Naive thymus-derived CD4-positive, alpha-beta T cell (primary cell): ENCODE results near the gene ZNF454. TPM values are rescaled to one million over a fixed set of nuclear protein-coding genes. Genes with fewer than 3 reads are reported as not detected.

Experiments used
- ATAC-seq: fragments of 150-1000 bp; cut with Tn5 transposase; 2 replicates; pipeline ENCODE4 v1.10.0; 2021; ENCODE audit warnings: mild to moderate bottlenecking, moderate library complexity
- CTCF ChIA-PET: fragments of 350-600 bp; sonication (Branson Sonifier 250); formaldehyde crosslinking; loops from one replicate; lab custom pipeline; 2021; ENCODE audit warnings: antibody characterized with exemption; lab: Charles Lee
- POLR2A ChIA-PET: fragments of 350-600 bp; sonication (Branson Sonifier 250); formaldehyde crosslinking; loops from one replicate; lab custom pipeline; 2021; ENCODE audit warnings: antibody characterized with exemption, inconsistent platforms; lab: Charles Lee
- DNase-seq, 9 donors: peaks; one replicate each; pipeline versions ENCODE4 v3.0.0 to v3.0.0-alpha.2; 2020 to 2022; ENCODE audit warnings: mixed read lengths in 1 of 9
- H3K27ac ChIP-seq: one replicate; pipeline ENCODE4 v1.7.0; 2013; ENCODE audit warnings: mild to moderate bottlenecking, low read depth, low read length, moderate library complexity
- H3K27me3 ChIP-seq, 2 donors: one replicate each; pipeline ENCODE4 v1.7.0; 2013; ENCODE audit warnings: low read length in 2 of 2, mild to moderate bottlenecking in 2 of 2, moderate library complexity in 2 of 2; ENCODE audit not compliant: control insufficient read depth in 2 of 2, insufficient read depth in 2 of 2
- H3K36me3 ChIP-seq, 3 experiments: 1 replicate in 2 of 3; 2 replicates in 1 of 3; pipeline ENCODE4 v1.7.0; 2013; ENCODE audit warnings: low read length in 3 of 3, mild to moderate bottlenecking in 3 of 3, moderate library complexity in 1 of 3; ENCODE audit not compliant: insufficient read depth in 3 of 3, control insufficient read depth in 2 of 3
- H3K4me1 ChIP-seq, 2 donors: one replicate each; pipeline ENCODE4 v1.7.0; 2013; ENCODE audit warnings: low read length in 2 of 2, mild to moderate bottlenecking in 2 of 2, moderate library complexity in 1 of 2; ENCODE audit not compliant: control insufficient read depth in 2 of 2, insufficient read depth in 2 of 2
- H3K4me3 ChIP-seq: 2 replicates; pipeline ENCODE4 v1.7.0; 2013; ENCODE audit warnings: mild to moderate bottlenecking, low read length
- H3K9me3 ChIP-seq, 3 experiments: 1 replicate in 2 of 3; 2 replicates in 1 of 3; pipeline ENCODE4 v1.7.0; 2013; ENCODE audit warnings: low read length in 3 of 3; ENCODE audit not compliant: control insufficient read depth in 2 of 3
- H3K27ac Mint-ChIP-seq, 9 donors: one replicate each; pipeline ENCODE4 v1.8.0; 2020 to 2022; ENCODE audit warnings: mixed read lengths in 9 of 9, mild to moderate bottlenecking in 8 of 9, moderate library complexity in 5 of 9, inconsistent platforms in 2 of 9
- H3K27me3 Mint-ChIP-seq, 5 donors: one replicate each; pipeline ENCODE4 v1.8.0; 2021 to 2022; ENCODE audit warnings: mixed read lengths in 5 of 5, mild to moderate bottlenecking in 1 of 5
- H3K36me3 Mint-ChIP-seq, 5 donors: one replicate each; pipeline ENCODE4 v1.8.0; 2020 to 2022; ENCODE audit warnings: mixed read lengths in 5 of 5, mild to moderate bottlenecking in 3 of 5, inconsistent platforms in 1 of 5
- H3K4me1 Mint-ChIP-seq, 7 donors: one replicate each; pipeline ENCODE4 v1.8.0; 2020 to 2022; ENCODE audit warnings: mixed read lengths in 7 of 7, mild to moderate bottlenecking in 3 of 7, inconsistent platforms in 1 of 7
- H3K4me3 Mint-ChIP-seq, 10 donors: one replicate each; pipeline ENCODE4 v1.8.0; 2020 to 2022; ENCODE audit warnings: mild to moderate bottlenecking in 10 of 10, mixed read lengths in 10 of 10, moderate library complexity in 6 of 10, inconsistent platforms in 2 of 10
- H3K9me3 Mint-ChIP-seq, 11 donors: one replicate each; pipeline ENCODE4 v1.8.0; 2020 to 2022; ENCODE audit warnings: mixed read lengths in 11 of 11, mild to moderate bottlenecking in 4 of 11, inconsistent platforms in 1 of 11, moderate library complexity in 1 of 11
- intact Hi-C, 2 donors: fragments of 100-400 bp; cut with micrococcal nuclease; formaldehyde crosslinking; loops; one replicate each; pipeline ENCODE4 v1.15.1; 2023
- polyA plus RNA-seq, 2 donors: library from polyadenylated mRNA; unstranded; fragments of 300-500 nt; fragmentation: Illumina TruSeq; gene quantifications; one replicate each; pipeline ENCODE4 v1.2.3, GENCODE V29; 2021
- total RNA-seq, 6 experiments: library from RNA in 5 of 6; stranded (reverse) in 5 of 6; gene quantifications; 1 replicate in 5 of 6; 2 replicates in 1 of 6; pipeline ENCODE4 v1.2.3 and lab custom pipeline; 2021 to 2026

Gene ZNF454
- total and polyA plus RNA-seq, 7 experiments from 2014 or later = 0.32 to 0.35 TPM; not detected in 5

- Mint-ChIP-seq H3K36me3 (peaks cover 0 to 9% (median 4%) of the 10 kb centered on the region in 5 donors), H3K27ac (peak overlapping the region in 1 of 9 donors; percentile 1), H3K9me3 (peaks cover 0 to 21% (median 7%) of the 10 kb centered on the region in 11 donors), H3K4me3 (peak overlapping the region in 1 of 10 donors; percentile 60), H3K27me3 (peaks cover 22 to 42% (median 30%) of the 10 kb centered on the region in 5 donors), H3K4me1 (peaks cover 0 to 15% (median 9%) of the 10 kb centered on the region in 7 donors)
- Histone ChIP-seq H3K36me3 (no peaks in the 10 kb centered on the region), H3K9me3 (peaks cover 0 to 15% (median 0%) of the 10 kb centered on the region in 3 experiments), H3K4me3 (no peak overlapping the region), H3K4me1 (no peaks in the 10 kb centered on the region), H3K27me3 (no peaks in the 10 kb centered on the region), H3K27ac (no peak overlapping the region)
- ATAC-seq = no peak
- ChIA-PET POLR2A (no interaction called here), CTCF (no interaction called here)
- intact Hi-C loops = no loop called here
- no peak for DNase-seq
These were observed 52.3 kb downstream of the ZNF454 start for GRCh38 chr5:178993236-178993765.

DNA sequence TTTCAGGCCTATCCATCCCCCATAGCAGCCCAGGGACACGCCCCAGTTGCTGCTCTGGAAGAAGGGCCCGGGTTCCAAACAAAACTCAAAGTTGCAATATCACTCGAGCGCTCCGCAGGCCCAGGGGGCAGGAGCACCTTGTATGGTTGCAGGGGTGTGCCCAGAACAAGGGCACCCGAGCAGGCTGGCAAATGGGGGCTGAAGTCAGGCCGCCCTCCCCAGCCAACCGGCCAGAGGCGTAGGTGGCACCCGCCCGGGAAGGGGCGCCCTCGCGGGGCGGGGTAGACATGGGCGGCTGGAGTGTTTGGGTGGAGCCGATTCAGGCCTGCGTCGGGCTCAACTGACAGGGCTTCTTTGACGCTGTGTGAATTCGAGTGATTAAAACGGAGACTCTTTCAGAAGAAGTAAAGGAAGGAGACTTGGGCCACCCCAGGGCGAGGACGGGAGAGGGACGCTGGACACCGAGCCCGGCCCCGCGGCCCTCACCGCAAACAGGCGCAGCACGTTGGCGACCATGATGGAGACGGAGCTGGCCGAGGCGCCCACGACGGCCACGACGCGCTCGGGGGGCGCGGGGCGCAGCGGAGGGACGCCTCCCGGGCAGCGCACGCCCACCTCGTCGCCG, 53.1 kb downstream of the ZNF454 start:
- no peak for ATAC-seq
- Histone ChIP-seq H3K4me1 (no peaks in the 10 kb centered on the region), H3K27ac (no peak overlapping the region), H3K9me3 (peaks cover 0 to 12% (median 0%) of the 10 kb centered on the region in 3 experiments), H3K4me3 (no peak overlapping the region), H3K27me3 (no peaks in the 10 kb centered on the region), H3K36me3 (no peaks in the 10 kb centered on the region)
- intact Hi-C loops = no loop called here
- ChIA-PET CTCF (no interaction called here), POLR2A (no interaction called here)
- Mint-ChIP-seq H3K9me3 (peaks cover 0 to 20% (median 6%) of the 10 kb centered on the region in 11 donors), H3K27ac (no peak overlapping the region), H3K4me3 (peak overlapping the region in 2 of 10 donors; percentile 23 to 60), H3K36me3 (peaks cover 0 to 9% (median 4%) of the 10 kb centered on the region in 5 donors), H3K27me3 (peaks cover 22 to 42% (median 30%) of the 10 kb centered on the region in 5 donors), H3K4me1 (peaks cover 0 to 15% (median 9%) of the 10 kb centered on the region in 7 donors)
- no peak for DNase-seq

DNA sequence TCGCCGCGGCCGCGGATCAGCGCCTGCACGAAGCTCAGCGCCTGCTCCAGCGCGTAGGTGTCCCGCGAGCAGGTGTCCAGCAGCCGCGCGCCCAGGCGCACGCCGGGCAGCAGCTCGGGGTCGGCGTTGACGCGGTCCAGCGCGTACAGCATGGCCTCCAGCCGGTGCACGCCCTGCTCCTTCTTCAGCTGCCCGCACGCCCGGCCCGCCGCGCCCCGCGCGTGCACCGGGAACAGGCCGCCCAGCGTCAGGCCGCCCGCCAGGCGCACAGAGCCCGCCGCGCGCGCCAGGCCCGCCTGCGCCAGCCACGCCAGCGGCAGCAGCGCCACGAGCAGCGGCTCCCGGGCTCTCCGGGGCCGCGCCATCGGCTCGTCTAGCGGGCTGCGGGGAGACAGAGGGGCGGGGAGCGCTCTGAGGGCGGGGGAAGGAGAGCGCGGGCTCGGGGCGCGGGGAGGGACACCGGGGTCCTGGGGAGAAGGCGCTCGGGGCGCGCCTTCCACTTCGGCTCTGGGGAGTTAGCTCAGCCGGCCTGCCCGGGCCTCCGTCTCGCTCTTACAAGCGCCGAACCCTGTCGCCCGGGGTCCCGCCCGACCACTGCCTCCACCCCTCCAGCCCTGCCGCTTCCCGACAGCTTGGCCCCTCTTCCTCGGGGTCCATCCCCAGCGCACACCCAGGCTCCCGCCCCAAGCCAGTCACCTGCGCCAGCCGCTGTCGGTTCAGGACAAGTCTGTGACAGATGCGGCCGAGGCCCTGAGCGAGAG, 53.8 kb downstream of the ZNF454 start, which contains the start of gene GRM6:
TSS of gene GRM6 (minus strand) at position 741 of the 761 bp plus-strand sequence. CDS start at position 365, 376 bp downstream.
- no peak for DNase-seq
- Histone ChIP-seq H3K4me3 (no peak within 1 kb of the TSS), H3K9me3 (peaks cover 0 to 6% (median 0%) of the 10 kb centered on the region in 3 experiments), H3K4me1 (no peaks in the 10 kb centered on the region), H3K27ac (no peak within 1 kb of the TSS), H3K27me3 (no peaks in the 10 kb centered on the region), H3K36me3 (no peaks in the 10 kb centered on the region)
- intact Hi-C loops = no loop called here
- Mint-ChIP-seq H3K4me3 (peak within 1 kb of the TSS in 3 of 10 donors; percentile 44 to 66 (median 46)), H3K27me3 (peaks cover 22 to 42% (median 30%) of the 10 kb centered on the region in 5 donors), H3K4me1 (peaks cover 0 to 15% (median 9%) of the 10 kb centered on the region in 7 donors), H3K9me3 (peaks cover 0 to 18% (median 6%) of the 10 kb centered on the region in 11 donors), H3K36me3 (peaks cover 0 to 9% (median 4%) of the 10 kb centered on the region in 5 donors), H3K27ac (peak within 1 kb of the TSS in 2 of 9 donors; percentile 25 to 62)
- ChIA-PET CTCF (no interaction called here), POLR2A (no interaction called here)
- ATAC-seq = no peak

DNA sequence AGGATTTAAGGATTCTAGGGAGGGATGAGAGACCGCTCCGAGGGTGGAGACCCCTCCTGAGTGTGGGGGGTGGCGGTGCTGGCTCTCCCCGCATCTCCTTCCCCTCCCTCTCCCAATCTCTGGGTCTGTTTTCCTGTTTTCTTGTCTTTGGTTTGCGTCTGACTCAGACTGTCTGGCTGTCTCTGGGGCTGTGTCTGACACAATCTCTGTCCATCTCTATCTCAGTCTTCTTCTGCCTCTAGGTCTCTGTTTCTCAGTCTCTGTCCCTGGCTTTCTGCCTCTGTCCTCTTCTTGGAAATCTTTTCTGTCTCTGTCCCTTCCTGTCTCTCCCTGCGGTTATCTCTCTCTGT, 54.3 kb downstream of the ZNF454 start:
- peak overlapping the region in 2 of 9 donors; percentile 25 to 62 for H3K27ac Mint-ChIP-seq
- H3K4me1 Mint-ChIP-seq = peaks cover 0 to 15% (median 9%) of the 10 kb centered on the region in 7 donors
- CTCF ChIA-PET = no interaction called here
- intact Hi-C loops = no loop called here
- H3K4me3 ChIP-seq = no peak overlapping the region
- H3K4me3 Mint-ChIP-seq = peak overlapping the region in 3 of 10 donors; percentile 44 to 66 (median 46)
- DNase-seq (no peak), ATAC-seq (no peak)
- no peak overlapping the region for H3K27ac ChIP-seq
- H3K36me3 Mint-ChIP-seq = peaks cover 0 to 8% (median 4%) of the 10 kb centered on the region in 5 donors
- POLR2A ChIA-PET = no interaction called here
- H3K9me3 Mint-ChIP-seq = peaks cover 0 to 16% (median 3%) of the 10 kb centered on the region in 11 donors
- peaks cover 0 to under 1% (median 0%) of the 10 kb centered on the region in 3 experiments for H3K9me3 ChIP-seq
- no peaks in the 10 kb centered on the region for H3K36me3 ChIP-seq
- H3K4me1 ChIP-seq = no peaks in the 10 kb centered on the region
- H3K27me3 Mint-ChIP-seq = peaks cover 22 to 42% (median 35%) of the 10 kb centered on the region in 5 donors
- no peaks in the 10 kb centered on the region for H3K27me3 ChIP-seq

DNA sequence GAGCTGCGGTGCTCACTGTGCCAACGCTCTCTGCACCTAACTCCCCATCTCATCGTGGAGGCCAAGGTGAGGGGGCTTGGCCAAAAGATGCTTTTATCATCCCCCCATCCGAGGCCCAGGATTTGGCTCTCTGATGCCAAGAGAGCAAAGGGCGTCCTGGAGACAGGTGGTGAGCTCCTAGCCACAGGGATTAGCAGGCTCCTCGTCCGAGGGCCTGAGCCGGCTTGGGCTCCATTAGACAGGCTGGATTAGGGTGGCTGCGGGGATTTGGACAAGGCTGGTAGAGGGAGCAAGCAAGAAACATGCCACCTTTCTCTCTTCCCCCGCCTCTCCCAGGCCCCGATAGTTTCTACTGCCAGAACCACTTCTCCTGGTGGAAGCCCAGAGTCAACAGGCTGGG, 55.2 kb downstream of the ZNF454 start:
- no peak overlapping the region for H3K27ac ChIP-seq
- H3K36me3 ChIP-seq = no peaks in the 10 kb centered on the region
- intact Hi-C loops = no loop called here
- no peak overlapping the region for H3K27ac Mint-ChIP-seq
- POLR2A ChIA-PET = no interaction called here
- no peak overlapping the region for H3K4me3 ChIP-seq
- peaks cover 0 to 19% (median 4%) of the 10 kb centered on the region in 11 donors for H3K9me3 Mint-ChIP-seq
- DNase-seq = no peak
- no peaks in the 10 kb centered on the region for H3K4me1 ChIP-seq
- H3K9me3 ChIP-seq = no peaks in the 10 kb centered on the region
- H3K4me3 Mint-ChIP-seq = no peak overlapping the region
- H3K27me3 ChIP-seq = no peaks in the 10 kb centered on the region
- peaks cover 0 to 15% (median 9%) of the 10 kb centered on the region in 7 donors for H3K4me1 Mint-ChIP-seq
- CTCF ChIA-PET = no interaction called here
- H3K36me3 Mint-ChIP-seq = peaks cover 0 to 8% (median 4%) of the 10 kb centered on the region in 5 donors
- peaks cover 22 to 46% (median 38%) of the 10 kb centered on the region in 5 donors for H3K27me3 Mint-ChIP-seq
- ATAC-seq = no peak

DNA sequence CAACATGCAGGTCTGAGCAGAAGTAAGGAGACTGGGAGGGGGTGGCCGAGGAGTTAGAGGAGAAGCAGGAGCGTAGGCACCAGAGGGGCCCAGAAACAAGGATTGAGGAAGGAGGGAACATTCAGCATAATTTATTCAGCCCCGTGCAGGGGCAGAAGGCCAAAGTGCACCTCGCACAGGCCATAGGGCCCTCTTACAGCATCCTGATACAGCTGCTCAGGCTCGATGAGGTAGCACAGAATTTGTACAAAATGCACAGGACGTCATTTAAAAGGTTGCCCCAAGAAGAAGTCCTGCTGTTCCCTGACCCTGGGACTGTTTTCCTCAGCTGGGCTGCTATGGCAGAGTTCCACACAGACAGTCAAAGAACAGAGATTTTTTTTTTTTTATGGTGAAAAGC, 56.2 kb downstream of the ZNF454 start:
- Histone ChIP-seq H3K9me3 (no peaks in the 10 kb centered on the region), H3K4me1 (no peaks in the 10 kb centered on the region), H3K27ac (no peak overlapping the region), H3K27me3 (no peaks in the 10 kb centered on the region), H3K4me3 (no peak overlapping the region), H3K36me3 (no peaks in the 10 kb centered on the region)
- H3K27ac Mint-ChIP-seq = no peak overlapping the region
- H3K36me3 Mint-ChIP-seq = peaks cover 0 to 9% (median 4%) of the 10 kb centered on the region in 5 donors
- H3K4me1 Mint-ChIP-seq = peaks cover 0 to 15% (median 9%) of the 10 kb centered on the region in 7 donors
- intact Hi-C loops = no loop called here
- POLR2A ChIA-PET = no interaction called here
- peaks cover 22 to 45% (median 37%) of the 10 kb centered on the region in 5 donors for H3K27me3 Mint-ChIP-seq
- DNase-seq = no peak
- no peak for ATAC-seq
- CTCF ChIA-PET = no interaction called here
- no peak overlapping the region for H3K4me3 Mint-ChIP-seq
- H3K9me3 Mint-ChIP-seq = peaks cover 0 to 20% (median 6%) of the 10 kb centered on the region in 11 donors
